Right cardiac atrium (tissue), 5 donors: ENCODE data around the gene NOL4L. TPM values are rescaled to one million over a fixed set of nuclear protein-coding genes. Genes with fewer than 3 reads are reported as not detected.

Source experiments
- ATAC-seq, 2 donors: fragments of 200-7000 bp; cut with Tn5 transposase; one replicate each; pipeline versions ENCODE4 v1.8.0 to v1.9.1; 2020; ENCODE audit warnings: moderate library complexity in 2 of 2, mild to moderate bottlenecking in 1 of 2
- DNase-seq, 3 donors: peaks; one replicate each; pipeline ENCODE4 v3.0.0-alpha.2; 2020
- H3K27ac ChIP-seq: one replicate; pipeline ENCODE4 v1.5.1; 2013; ENCODE audit warnings: mild to moderate bottlenecking, low read length, control low read depth, moderate library complexity
- H3K27me3 ChIP-seq: one replicate; pipeline ENCODE4 v1.6.1; 2013; ENCODE audit not compliant: control insufficient read depth, insufficient read depth
- H3K4me1 ChIP-seq: one replicate; pipeline ENCODE4 v1.6.1; 2013; ENCODE audit warnings: low read length; ENCODE audit not compliant: control insufficient read depth, insufficient read depth
- H3K4me3 ChIP-seq: one replicate; pipeline ENCODE4 v1.5.1; 2013; ENCODE audit warnings: low read length, control low read depth
- H3K9me3 ChIP-seq: one replicate; pipeline ENCODE4 v1.6.1; 2013; ENCODE audit warnings: low read length; ENCODE audit not compliant: control insufficient read depth
- WGBS: extraction: QIAGEN DNeasy Blood & Tissue Kit; methylation state at CpG from one replicate; pipeline ENCODE4 v1.1.7; 2013; 5-methylcytosine and 5-hydroxymethylcytosine counted together
- intact Hi-C, 4 donors: fragments of 100-400 bp; cut with DNase I; formaldehyde crosslinking; loops; one replicate each; pipeline versions ENCODE4 v1.11.0 to v1.14.0; 2022 to 2023
- polyA plus RNA-seq: library from polyadenylated mRNA; stranded (reverse); fragments of 200-250 nt; gene quantifications from one replicate; pipeline ENCODE4 v1.2.3, GENCODE V29; 2013
- total RNA-seq, 4 donors: library from RNA; stranded (reverse); fragmentation: NEBNext Ultra II Directional; extraction: Animal tissue kit (Norgen Biotek cat#: 25700); gene quantifications; one replicate each; pipeline ENCODE4 v1.2.1, GENCODE V29; 2021
- donor health status: healthy with polysubstance abuse.
- donor health status: DM: no; HTN: yes; CAD: no.
- donor health status: DM: no; HTN: no; CAD: no.
- donor health status: DM: no; HTN: yes; CAD: no; lungs with severe emphysema.
- donor health status: DM: yes; HTN: yes; CAD: no.

Gene NOL4L
- total and polyA plus RNA-seq, 5 donors = 6.5 to 10.9 (median 8.3) TPM

- no peak overlapping the region for H3K27ac ChIP-seq
- H3K27me3 ChIP-seq = no peaks in the 10 kb centered on the region
- intact Hi-C loops = loop anchor here in 1 of 4 donors (10.0 kb wide), 1 partner anchor 123 kb away; no protein-coding TSS in a partner anchor
- DNase-seq (no peak), ATAC-seq (no peak)
- no peaks in the 10 kb centered on the region for H3K4me1 ChIP-seq
- no peak overlapping the region for H3K4me3 ChIP-seq
- 81% methylated on average over 3 of the region's 3 CpGs for WGBS
- H3K9me3 ChIP-seq = no peaks in the 10 kb centered on the region
Measured at GRCh38 chr20:32487381-32487780, 97.8 kb downstream of the NOL4L start.

GRCh38 chr20:32485770-32486478, 99.2 kb downstream of the NOL4L start:
- DNase-seq = peak in 1 of 3 donors; percentile 27
- H3K4me3 ChIP-seq = no peak overlapping the region
- no peak for ATAC-seq
- intact Hi-C loops = loop anchor here in 1 of 4 donors (10.0 kb wide), 1 partner anchor 121 kb away; no protein-coding TSS in a partner anchor
- no peaks in the 10 kb centered on the region for H3K27me3 ChIP-seq
- no peaks in the 10 kb centered on the region for H3K9me3 ChIP-seq
- 72% methylated on average over 5 of the region's 5 CpGs for WGBS
- H3K4me1 ChIP-seq = peaks cover 5% of the 10 kb centered on the region
- no peak overlapping the region for H3K27ac ChIP-seq

GRCh38 chr20:32484958-32485769, 100.0 kb downstream of the NOL4L start:
- H3K4me3 ChIP-seq = peak overlapping the region; percentile 99
- H3K4me1 ChIP-seq = peaks cover 8% of the 10 kb centered on the region
- intact Hi-C loops = loop anchor here in 1 of 4 donors (10.0 kb wide), 1 partner anchor 120 kb away; no protein-coding TSS in a partner anchor
- H3K27me3 ChIP-seq = no peaks in the 10 kb centered on the region
- WGBS = 3% methylated on average over 20 of the region's 20 CpGs
- ATAC-seq (peak; percentile 56 to 64), DNase-seq (peak; percentile 78 to 93 (median 82))
- H3K9me3 ChIP-seq = no peaks in the 10 kb centered on the region
- H3K27ac ChIP-seq = no peak overlapping the region

- peak; percentile 64 to 82 (median 75) for DNase-seq
- intact Hi-C loops = loop anchor here in 1 of 4 donors (10.0 kb wide), 1 partner anchor 120 kb away; no protein-coding TSS in a partner anchor
- WGBS = under 1% methylated on average over 74 of the region's 74 CpGs
Measured at GRCh38 chr20:32484225-32484957, 100.7 kb downstream of the NOL4L start.

GRCh38 chr20:32483351-32484224, 101.5 kb downstream of the NOL4L start:
- Histone ChIP-seq H3K4me1 (peaks cover 8% of the 10 kb centered on the region), H3K27ac (peak overlapping the region; percentile 77), H3K27me3 (no peaks in the 10 kb centered on the region), H3K4me3 (peak overlapping the region; percentile 99), H3K9me3 (no peaks in the 10 kb centered on the region)
- intact Hi-C loops = loop anchor here in 1 of 4 donors (10.0 kb wide), 1 partner anchor 119 kb away; no protein-coding TSS in a partner anchor
- DNase-seq = peak; percentile 71 to 88 (median 85)
- 1% methylated on average over 79 of the region's 79 CpGs for WGBS
- peak; percentile 46 to 64 for ATAC-seq

More at GRCh38 chr20:32484225-32484957, 100.7 kb downstream of the NOL4L start:
- no peaks in the 10 kb centered on the region for H3K9me3 ChIP-seq
- H3K4me1 ChIP-seq = peaks cover 8% of the 10 kb centered on the region
- ATAC-seq = peak; percentile 49 to 59
- peak overlapping the region; percentile 99 for H3K4me3 ChIP-seq
- peak overlapping the region; percentile 77 for H3K27ac ChIP-seq
- H3K27me3 ChIP-seq = no peaks in the 10 kb centered on the region

GRCh38 chr20:32482442-32483261, 102.5 kb downstream of the NOL4L start:
- H3K4me3 ChIP-seq = peak overlapping the region; percentile 99
- DNase-seq (peak in 2 of 3 donors; percentile 83 to 84), ATAC-seq (peak; percentile 39 to 44)
- intact Hi-C loops = loop anchor here in 1 of 4 donors (10.0 kb wide), 1 partner anchor 118 kb away; no protein-coding TSS in a partner anchor
- no peaks in the 10 kb centered on the region for H3K9me3 ChIP-seq
- H3K4me1 ChIP-seq = peaks cover 8% of the 10 kb centered on the region
- peak overlapping the region; percentile 5 for H3K27ac ChIP-seq
- WGBS = under 1% methylated on average over 78 of the region's 82 CpGs
- no peaks in the 10 kb centered on the region for H3K27me3 ChIP-seq

GRCh38 chr20:32482143-32482441, 103.0 kb downstream of the NOL4L start:
- Histone ChIP-seq H3K4me3 (peak overlapping the region; percentile 99), H3K27me3 (no peaks in the 10 kb centered on the region), H3K9me3 (no peaks in the 10 kb centered on the region), H3K4me1 (peaks cover 8% of the 10 kb centered on the region), H3K27ac (peak overlapping the region; percentile 5)
- WGBS = 7% methylated on average over 9 of the region's 9 CpGs
- DNase-seq (no peak), ATAC-seq (no peak)
- intact Hi-C loops = loop anchor here in 1 of 4 donors (10.0 kb wide), 1 partner anchor 117 kb away; no protein-coding TSS in a partner anchor

- H3K27ac ChIP-seq = peak overlapping the region; percentile 63
- intact Hi-C loops = loop anchor here in 1 of 4 donors (10.0 kb wide), 1 partner anchor 117 kb away; no protein-coding TSS in a partner anchor
- no peaks in the 10 kb centered on the region for H3K9me3 ChIP-seq
- peaks cover 8% of the 10 kb centered on the region for H3K4me1 ChIP-seq
- DNase-seq (peak in 1 of 3 donors; percentile 64), ATAC-seq (peak in 1 of 2 donors; percentile 2)
- no peaks in the 10 kb centered on the region for H3K27me3 ChIP-seq
- peak overlapping the region; percentile 99 for H3K4me3 ChIP-seq
- WGBS = 41% methylated on average over 13 of the region's 13 CpGs
Measured at GRCh38 chr20:32481311-32482142, 103.6 kb downstream of the NOL4L start.
